Skeletal muscle satellite cell (primary cell): ENCODE measurements around the gene CNOT3.
"Not testable (repeated sequence)": the region's sequence is repeated elsewhere in the genome, so short reads cannot be mapped to it uniquely, and the experiment has no call there.

Experiments
- H3K27me3 ChIP-seq: 2 replicates; pipeline ENCODE4 v1.7.0; 2013; ENCODE audit warnings: low read length; ENCODE audit not compliant: control insufficient read depth, insufficient read depth
- H3K36me3 ChIP-seq: 2 replicates; pipeline ENCODE4 v1.7.0; 2013; ENCODE audit warnings: mild to moderate bottlenecking, control low read depth, low read length; ENCODE audit not compliant: insufficient read depth
- H3K4me1 ChIP-seq: 2 replicates; pipeline ENCODE4 v1.7.0; 2013; ENCODE audit warnings: low read length; ENCODE audit not compliant: control insufficient read depth, insufficient read depth
- H3K4me2 ChIP-seq: 2 replicates; pipeline ENCODE4 v1.7.0; 2013; ENCODE audit warnings: mild to moderate bottlenecking, low read length
- H3K4me3 ChIP-seq: 2 replicates; pipeline ENCODE4 v1.7.0; 2013; ENCODE audit warnings: low read length
- H3K9ac ChIP-seq: 2 replicates; pipeline ENCODE4 v1.7.0; 2013; ENCODE audit warnings: mild to moderate bottlenecking, low read depth, low read length, moderate library complexity
- H3K9me3 ChIP-seq: replicated peaks from 2 replicates; pipeline ENCODE4 v1.7.0; 2013; ENCODE audit warnings: mild to moderate bottlenecking, control low read depth, low read length

CNOT3 gene

DNA sequence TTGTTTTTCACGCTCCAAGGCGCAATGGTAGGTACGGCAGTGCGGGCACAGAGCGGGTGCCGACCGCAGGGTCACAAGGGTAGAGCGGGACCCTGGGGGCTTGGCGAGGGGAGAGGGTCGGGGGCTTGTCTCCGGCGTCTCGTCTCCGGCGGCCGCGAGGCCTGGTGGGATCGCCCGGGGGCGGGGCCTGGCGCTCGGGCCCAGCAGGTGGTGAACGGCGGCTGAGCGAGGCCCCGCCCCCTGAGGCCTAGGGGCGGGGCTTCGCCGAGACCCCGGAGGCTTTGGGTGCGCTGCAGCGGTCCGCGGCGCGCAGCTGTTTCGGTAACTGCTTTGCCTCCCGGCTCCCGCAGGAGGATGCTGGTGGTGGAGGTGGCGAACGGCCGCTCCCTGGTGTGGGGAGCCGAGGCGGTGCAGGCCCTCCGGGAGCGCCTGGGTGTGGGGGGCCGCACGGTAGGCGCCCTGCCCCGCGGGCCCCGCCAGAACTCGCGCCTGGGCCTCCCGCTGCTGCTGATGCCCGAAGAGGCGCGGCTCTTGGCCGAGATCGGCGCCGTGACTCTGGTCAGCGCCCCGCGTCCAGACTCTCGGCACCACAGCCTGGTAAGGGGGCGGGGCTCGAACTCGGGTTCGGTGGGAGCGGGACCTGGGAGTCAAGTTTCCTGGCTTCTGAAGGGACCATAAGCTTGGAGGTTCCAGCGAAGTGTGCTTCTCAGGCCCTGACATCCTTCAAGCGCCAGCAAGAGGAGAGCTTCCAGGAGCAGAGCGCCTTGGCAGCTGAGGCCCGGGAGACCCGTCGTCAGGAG is 53.6 kb downstream of the CNOT3 start, which contains the start of gene TSEN34:
TSS of gene TSEN34 (plus strand) at position 298 of the 800 bp plus-strand sequence. CDS start at position 355, 57 bp downstream.
- Histone ChIP-seq H3K27me3 (no peaks in the 10 kb centered on the region), H3K4me2 (peak within 1 kb of the TSS; percentile 92), H3K9ac (peak within 1 kb of the TSS; percentile 96), H3K9me3 (no peaks in the 10 kb centered on the region), H3K36me3 (peaks cover 26% of the 10 kb centered on the region), H3K4me3 (peak within 1 kb of the TSS; percentile 90), H3K4me1 (peaks cover 18% of the 10 kb centered on the region)

DNA sequence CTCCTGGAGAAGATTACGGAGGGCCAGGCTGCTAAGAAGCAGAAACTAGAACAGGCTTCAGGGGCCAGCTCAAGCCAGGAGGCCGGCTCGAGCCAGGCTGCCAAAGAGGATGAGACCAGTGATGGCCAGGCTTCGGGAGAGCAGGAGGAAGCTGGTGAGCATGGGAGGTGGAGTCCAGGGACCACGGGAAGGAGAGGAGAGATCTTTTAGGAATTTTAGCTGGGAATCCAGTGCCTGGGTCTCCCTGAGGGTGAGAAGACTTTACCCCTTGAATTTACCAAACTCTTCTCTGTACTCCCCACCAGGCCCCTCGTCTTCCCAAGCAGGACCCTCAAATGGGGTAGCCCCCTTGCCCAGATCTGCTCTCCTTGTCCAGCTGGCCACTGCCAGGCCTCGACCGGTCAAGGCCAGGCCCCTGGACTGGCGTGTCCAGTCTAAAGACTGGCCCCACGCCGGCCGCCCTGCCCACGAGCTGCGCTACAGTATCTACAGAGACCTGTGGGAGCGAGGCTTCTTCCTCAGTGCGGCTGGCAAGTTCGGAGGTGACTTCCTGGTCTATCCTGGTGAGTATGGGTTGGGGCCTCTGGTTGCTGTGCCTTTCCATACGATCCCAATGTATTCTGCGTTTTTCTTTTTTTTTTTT is 54.4 kb downstream of the CNOT3 start:
- H3K27me3 ChIP-seq: no peaks in the 10 kb centered on the region
- H3K4me3 ChIP-seq: peak overlapping the region; percentile 90
- peaks cover 18% of the 10 kb centered on the region for H3K4me1 ChIP-seq
- peaks cover 19% of the 10 kb centered on the region for H3K36me3 ChIP-seq
- H3K9ac ChIP-seq: peak overlapping the region; percentile 96
- H3K4me2 ChIP-seq: peak overlapping the region; percentile 92
- H3K9me3 ChIP-seq: no peaks in the 10 kb centered on the region

DNA sequence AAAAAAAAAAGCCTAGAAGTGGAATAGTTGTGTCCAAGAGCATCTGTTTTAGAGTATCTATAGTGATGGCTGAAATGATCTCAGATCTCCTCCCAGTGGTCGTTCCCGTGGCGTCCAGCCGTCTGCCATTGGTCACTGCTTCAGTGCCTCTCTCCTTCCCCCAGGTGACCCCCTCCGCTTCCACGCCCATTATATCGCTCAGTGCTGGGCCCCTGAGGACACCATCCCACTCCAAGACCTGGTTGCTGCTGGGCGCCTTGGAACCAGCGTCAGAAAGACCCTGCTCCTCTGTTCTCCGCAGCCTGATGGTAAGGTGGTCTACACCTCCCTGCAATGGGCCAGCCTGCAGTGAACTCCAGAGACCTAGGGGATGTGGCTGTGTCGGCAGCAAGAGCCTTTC is 55.4 kb downstream of the CNOT3 start:
- Histone ChIP-seq H3K4me1 (peaks cover 17% of the 10 kb centered on the region), H3K9me3 (no peaks in the 10 kb centered on the region), H3K4me2 (no peak overlapping the region), H3K4me3 (no peak overlapping the region), H3K36me3 (peaks cover 17% of the 10 kb centered on the region), H3K9ac (no peak overlapping the region), H3K27me3 (no peaks in the 10 kb centered on the region)

DNA sequence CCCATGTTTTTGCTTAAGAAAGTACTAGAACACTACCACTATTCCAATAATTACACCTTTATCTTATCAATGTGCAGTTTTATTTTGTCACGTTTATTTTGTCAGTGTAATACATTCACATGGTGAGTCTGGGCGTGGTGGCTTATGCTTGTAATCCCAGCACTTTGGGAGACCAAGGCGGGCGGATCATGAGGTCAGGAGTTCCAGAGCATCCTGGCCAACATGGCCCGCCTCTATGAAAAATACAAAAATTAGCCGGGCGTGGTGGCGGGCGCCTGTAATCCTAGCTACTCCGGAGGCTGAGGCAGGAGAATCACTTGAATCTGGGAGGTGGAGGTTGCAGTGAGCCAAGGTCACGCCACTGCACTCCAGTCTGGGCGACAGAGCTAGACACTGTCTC is 56.9 kb downstream of the CNOT3 start:
- not testable (repeated sequence) for H3K9ac ChIP-seq, H3K9me3 ChIP-seq
- H3K36me3 ChIP-seq: peaks cover 17% of the 10 kb centered on the region

DNA sequence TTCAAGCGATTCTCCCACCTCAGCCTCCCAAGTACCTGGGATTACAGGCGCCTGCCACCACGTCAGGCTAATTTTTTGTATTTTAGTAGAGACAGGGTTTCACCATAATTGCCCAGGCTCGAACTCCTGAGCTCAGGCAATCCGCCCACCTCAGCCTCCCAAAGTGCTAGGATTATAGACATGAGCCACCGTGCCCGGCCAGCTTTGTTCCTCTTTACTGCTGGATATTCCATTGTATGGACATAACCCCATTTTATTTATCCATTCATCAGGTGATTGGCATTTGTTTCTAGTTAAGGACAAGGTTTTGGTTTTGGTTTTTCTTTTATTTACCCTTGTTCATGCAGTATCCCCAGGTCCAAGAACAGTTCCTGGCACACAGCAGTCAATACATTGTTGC is 59.0 kb downstream of the CNOT3 start:
- Histone ChIP-seq H3K27me3 (no peaks in the 10 kb centered on the region), H3K4me2 (no peak overlapping the region), H3K9ac (no peak overlapping the region), H3K9me3 (no peaks in the 10 kb centered on the region), H3K36me3 (peaks cover 23% of the 10 kb centered on the region), H3K4me3 (no peak overlapping the region), H3K4me1 (peaks cover 11% of the 10 kb centered on the region)

More for the DNA sequence above, 56.9 kb downstream of the CNOT3 start:
- not testable (repeated sequence) for H3K27me3 ChIP-seq, H3K4me3 ChIP-seq, H3K4me2 ChIP-seq
- H3K4me1 ChIP-seq: peaks cover 11% of the 10 kb centered on the region

DNA sequence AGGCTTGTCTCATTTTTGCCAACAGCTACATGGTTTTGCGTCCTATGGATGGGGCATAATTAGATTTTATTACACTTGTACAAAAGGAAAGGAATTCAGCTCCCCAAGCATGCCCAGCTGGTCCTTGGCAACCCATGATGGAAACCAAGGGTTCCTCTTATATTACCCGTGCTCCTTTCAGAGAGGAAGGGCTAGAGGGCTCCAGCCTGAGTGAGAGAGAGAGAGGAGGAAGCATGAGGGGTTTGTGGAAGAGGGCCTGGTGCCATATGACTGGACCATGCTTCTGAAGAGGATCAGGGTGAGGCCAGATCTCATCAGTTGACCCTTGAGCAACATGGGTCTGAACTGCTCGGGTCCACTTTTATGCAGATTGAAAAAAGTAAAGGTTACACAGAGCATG is 59.6 kb downstream of the CNOT3 start:
- H3K9ac ChIP-seq: no peak overlapping the region
- no peak overlapping the region for H3K4me2 ChIP-seq
- peaks cover 28% of the 10 kb centered on the region for H3K36me3 ChIP-seq
- no peaks in the 10 kb centered on the region for H3K27me3 ChIP-seq
- peaks cover 8% of the 10 kb centered on the region for H3K4me1 ChIP-seq
- no peak overlapping the region for H3K4me3 ChIP-seq
- H3K9me3 ChIP-seq: no peaks in the 10 kb centered on the region

DNA sequence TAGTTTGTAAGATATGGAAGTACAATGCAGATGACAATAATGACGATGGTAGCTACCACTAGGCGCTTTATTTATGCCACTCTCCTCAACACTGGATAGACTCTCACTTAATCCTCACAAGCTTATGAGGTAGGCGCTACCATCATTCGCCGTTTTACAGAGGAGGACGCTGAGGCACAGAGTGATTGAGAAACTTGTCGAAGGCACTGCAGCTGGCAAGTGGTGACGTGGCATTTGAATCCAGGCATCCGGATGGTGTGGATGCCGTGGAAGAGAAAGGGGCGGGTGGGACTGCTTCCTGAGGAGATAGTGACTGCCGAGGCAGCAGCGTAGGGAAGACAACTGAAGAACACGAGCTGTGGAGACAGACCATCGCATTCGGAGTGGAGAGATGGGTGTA is 61.8 kb downstream of the CNOT3 start:
- peaks cover 23% of the 10 kb centered on the region for H3K4me1 ChIP-seq
- H3K4me3 ChIP-seq: no peak overlapping the region
- H3K36me3 ChIP-seq: peaks cover 37% of the 10 kb centered on the region
- no peak overlapping the region for H3K4me2 ChIP-seq
- no peak overlapping the region for H3K9ac ChIP-seq
- H3K27me3 ChIP-seq: no peaks in the 10 kb centered on the region
- H3K9me3 ChIP-seq: no peaks in the 10 kb centered on the region

DNA sequence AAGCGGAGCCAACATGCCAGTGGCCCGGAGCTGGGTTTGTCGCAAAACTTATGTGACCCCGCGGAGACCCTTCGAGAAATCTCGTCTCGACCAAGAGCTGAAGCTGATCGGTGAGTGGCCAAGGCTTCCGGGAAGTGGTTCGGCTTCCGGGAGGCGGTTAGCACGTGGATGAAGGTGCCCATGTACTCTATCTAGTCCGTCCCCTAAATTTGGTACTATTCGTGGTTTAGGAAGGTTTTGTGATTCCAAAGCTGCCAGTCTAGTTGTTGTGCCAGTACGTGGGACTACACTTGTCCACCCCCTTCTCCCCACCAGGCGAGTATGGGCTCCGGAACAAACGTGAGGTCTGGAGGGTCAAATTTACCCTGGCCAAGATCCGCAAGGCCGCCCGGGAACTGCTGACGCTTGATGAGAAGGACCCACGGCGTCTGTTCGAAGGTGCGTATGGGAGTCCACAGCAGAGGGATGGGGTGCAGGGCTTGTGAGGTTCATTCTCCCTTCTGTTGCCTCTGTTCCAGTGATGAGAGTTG is 63.7 kb downstream of the CNOT3 start:
- H3K4me2 ChIP-seq: peak overlapping the region; percentile 94
- no peaks in the 10 kb centered on the region for H3K9me3 ChIP-seq
- H3K4me1 ChIP-seq: peaks cover 30% of the 10 kb centered on the region
- no peaks in the 10 kb centered on the region for H3K27me3 ChIP-seq
- H3K9ac ChIP-seq: peak overlapping the region; percentile 95
- H3K36me3 ChIP-seq: peaks cover 55% of the 10 kb centered on the region
- H3K4me3 ChIP-seq: peak overlapping the region; percentile 83

DNA sequence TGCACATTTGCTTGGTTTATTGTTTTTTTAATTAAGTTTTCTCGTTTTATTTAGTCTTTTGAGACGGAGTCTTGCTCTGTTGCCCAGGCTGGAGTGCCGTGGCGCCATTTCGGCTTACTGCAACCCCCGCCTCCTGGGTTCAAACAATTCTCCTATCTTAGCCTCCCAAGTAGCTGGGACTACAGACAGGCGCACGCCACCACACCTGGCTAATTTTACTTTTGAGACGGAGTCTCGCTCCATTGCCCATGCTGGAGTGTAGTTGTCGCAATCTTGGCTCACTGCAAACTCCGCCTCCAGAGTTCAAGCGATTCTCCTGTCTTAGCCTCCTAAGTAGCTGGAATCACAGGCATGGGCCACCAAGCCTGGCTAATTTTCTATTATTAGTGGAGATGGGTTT is 64.4 kb downstream of the CNOT3 start:
- peak overlapping the region; percentile 94 for H3K4me2 ChIP-seq
- H3K4me1 ChIP-seq: peaks cover 30% of the 10 kb centered on the region
- no peaks in the 10 kb centered on the region for H3K9me3 ChIP-seq
- H3K4me3 ChIP-seq: peak overlapping the region; percentile 83
- peak overlapping the region; percentile 95 for H3K9ac ChIP-seq
- H3K36me3 ChIP-seq: peaks cover 62% of the 10 kb centered on the region
- no peaks in the 10 kb centered on the region for H3K27me3 ChIP-seq

DNA sequence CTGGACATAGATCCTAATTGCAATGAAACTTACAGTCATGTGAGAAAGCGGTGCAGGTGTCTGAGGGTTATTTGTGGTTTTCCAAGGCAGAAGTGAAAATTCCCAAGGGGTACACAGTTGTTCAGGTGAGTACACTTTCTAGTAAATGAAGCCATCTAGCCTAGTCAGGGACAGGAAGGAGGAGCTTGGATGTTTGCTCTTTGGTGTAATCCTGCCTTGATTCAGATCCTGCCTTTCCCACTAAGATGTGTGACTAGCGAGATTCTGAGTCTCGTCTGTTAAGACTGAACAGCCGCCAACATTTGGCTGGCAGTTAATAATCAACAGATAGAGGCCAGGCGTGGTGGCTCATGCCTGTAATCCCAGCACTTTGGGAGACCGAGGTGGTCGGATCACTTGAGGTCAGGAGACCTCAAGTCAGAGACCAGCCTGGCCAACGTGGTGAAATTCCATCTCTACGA is 65.6 kb downstream of the CNOT3 start:
- H3K9me3 ChIP-seq: no peaks in the 10 kb centered on the region
- H3K4me2 ChIP-seq: peak overlapping the region; percentile 94
- H3K9ac ChIP-seq: peak overlapping the region; percentile 95
- no peaks in the 10 kb centered on the region for H3K27me3 ChIP-seq
- peaks cover 38% of the 10 kb centered on the region for H3K4me1 ChIP-seq
- peaks cover 72% of the 10 kb centered on the region for H3K36me3 ChIP-seq
- peak overlapping the region; percentile 83 for H3K4me3 ChIP-seq

DNA sequence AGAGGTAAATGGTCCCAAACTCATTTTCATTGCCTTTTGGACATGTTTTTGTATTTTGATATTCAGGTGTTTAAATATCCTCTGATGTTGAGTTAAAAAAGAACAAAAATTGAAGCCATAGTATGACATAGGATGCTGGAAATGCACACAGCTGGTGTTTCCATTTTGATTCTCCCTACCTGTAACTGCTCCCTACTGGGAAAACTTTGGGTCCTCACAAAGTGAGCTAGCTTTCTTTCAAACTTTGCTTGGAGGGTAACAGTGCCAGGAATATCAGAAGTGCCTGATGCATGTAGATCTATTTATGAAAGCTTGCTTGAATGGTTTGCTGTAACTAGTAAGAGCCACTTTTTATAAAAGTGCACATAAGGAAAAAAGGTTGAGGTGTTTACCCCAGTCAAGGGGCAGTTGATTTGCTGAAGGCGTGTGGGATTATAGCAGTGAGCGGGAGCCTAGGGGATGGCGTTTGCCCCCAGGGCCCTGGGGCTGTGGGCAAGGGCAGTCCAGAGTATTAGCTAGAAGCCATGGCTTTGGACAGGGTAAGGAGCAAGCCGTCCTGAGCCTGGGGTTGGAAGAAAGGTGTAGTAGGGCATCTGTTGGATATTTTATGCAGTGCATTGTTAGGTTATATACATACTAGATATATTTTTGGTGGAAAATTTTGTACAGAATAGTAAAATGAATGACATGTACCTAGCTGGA is 67.4 kb downstream of the CNOT3 start:
- Histone ChIP-seq H3K4me1 (peaks cover 55% of the 10 kb centered on the region), H3K9ac (peak overlapping the region; percentile 95)

More for the DNA sequence above, 67.4 kb downstream of the CNOT3 start:
- Histone ChIP-seq H3K4me3 (peak overlapping the region; percentile 26), H3K4me2 (peak overlapping the region; percentile 94), H3K36me3 (peaks cover 77% of the 10 kb centered on the region), H3K9me3 (no peaks in the 10 kb centered on the region), H3K27me3 (no peaks in the 10 kb centered on the region)
